K562 (cell line): ENCODE measurements around the gene NR1H2. TPM values are rescaled to one million over a fixed set of nuclear protein-coding genes. Genes with fewer than 3 reads are reported as not detected.
A peak's percentile ranks its signal among the peaks of the same experiment; 100 is the strongest.

Source experiments
- CBX2 ChIP-seq: fragments of 200-600 bp; sonication (generic); IDR thresholded peaks from one replicate; pipeline ENCODE4 v1.6.1; 2012; ENCODE audit warnings: mild to moderate bottlenecking, low read length, inconsistent platforms; ENCODE audit not compliant: insufficient read depth, poor library complexity, severe bottlenecking
- CC2D1A ChIP-seq: fragments of 450-650 bp; IDR thresholded peaks from 2 replicates; pipeline ENCODE4 v1.6.1; 2017; ENCODE audit warnings: mild to moderate bottlenecking
- GMEB1 ChIP-seq: fragments of 250-450 bp; sonication (Bioruptor Pico); IDR thresholded peaks from 2 replicates; pipeline ENCODE4 v1.4.0; 2020; ENCODE audit warnings: mild to moderate bottlenecking
- GTF2B ChIP-seq: IDR thresholded peaks from 2 replicates; pipeline ENCODE4 v1.6.1; 2011; ENCODE audit not compliant: insufficient read length; ENCODE audit errors: extremely low read depth
- HINFP ChIP-seq: fragments of 450-650 bp; conservative IDR thresholded peaks from 2 replicates; pipeline ENCODE4 v1.6.1; 2016; ENCODE audit warnings: missing genetic modification characterization, low read depth, mild to moderate bottlenecking, control low read depth, missing compliant biosample characterization
- HNRNPL ChIP-seq: fragments of 200-400 bp; formaldehyde crosslinking; IDR thresholded peaks from 2 replicates; pipeline ENCODE4 v1.6.1; 2017; ENCODE audit warnings: low read depth, mild to moderate bottlenecking, low read length
- KDM2B ChIP-seq: fragments of 250-450 bp; sonication (Bioruptor Pico); IDR thresholded peaks from 2 replicates; pipeline ENCODE4 v1.8.0; 2021; ENCODE audit warnings: mild to moderate bottlenecking, moderate library complexity
- KLF6 ChIP-seq: fragments of 250-450 bp; sonication (Bioruptor Pico); IDR thresholded peaks from 2 replicates; pipeline ENCODE4 v1.4.0; 2020; ENCODE audit warnings: mild to moderate bottlenecking, moderate library complexity, borderline replicate concordance
- NR1H2 ChIP-seq: sonication (generic); formaldehyde crosslinking; IDR thresholded peaks from 2 replicates; pipeline ENCODE4 v1.4.0; 2020; ENCODE audit warnings: mild to moderate bottlenecking, missing genetic modification reagents
- PHF20 ChIP-seq: fragments of 450-650 bp; IDR thresholded peaks from 2 replicates; pipeline ENCODE4 v1.6.1; 2018; ENCODE audit not compliant: partially characterized antibody
- POLR2AphosphoS2 ChIP-seq: IDR thresholded peaks from 2 replicates; pipeline ENCODE4 v1.6.1; 2012; ENCODE audit warnings: low read length, improper control_type of control experiment
- PRDM10 ChIP-seq: fragments of 450-650 bp; IDR thresholded peaks from 2 replicates; pipeline ENCODE4 v1.6.1; 2018; ENCODE audit not compliant: partially characterized antibody
- PURB ChIP-seq: sonication (generic); formaldehyde crosslinking; IDR thresholded peaks from 2 replicates; pipeline ENCODE4 v1.9.0; 2021; ENCODE audit warnings: low read depth, mild to moderate bottlenecking, missing genetic modification reagents
- TAF7 ChIP-seq: fragments of 450-650 bp; IDR thresholded peaks from 2 replicates; pipeline ENCODE4 v1.6.1; 2016; ENCODE audit warnings: missing genetic modification characterization, missing compliant biosample characterization
- TAF9B ChIP-seq: fragments of 450-650 bp; IDR thresholded peaks from 2 replicates; pipeline ENCODE4 v1.6.1; 2018; ENCODE audit warnings: mild to moderate bottlenecking; ENCODE audit not compliant: partially characterized antibody
- TCF15 ChIP-seq: fragments of 250-450 bp; sonication (Bioruptor Pico); IDR thresholded peaks from 2 replicates; pipeline ENCODE4 v1.8.0; 2022; ENCODE audit warnings: moderate library complexity, mild to moderate bottlenecking, inconsistent platforms
- TFE3 ChIP-seq: fragments of 450-650 bp; formaldehyde crosslinking; IDR thresholded peaks from 2 replicates; pipeline ENCODE4 v1.4.0; 2020; ENCODE audit warnings: mild to moderate bottlenecking, mixed read lengths
- ZNF140 ChIP-seq: fragments of 250-450 bp; sonication (Bioruptor Pico); IDR thresholded peaks from 2 replicates; pipeline ENCODE4 v1.8.0; 2021; ENCODE audit warnings: moderate library complexity, mild to moderate bottlenecking, inconsistent platforms
- polyA plus RNA-seq, 8 experiments: library from polyadenylated mRNA; depleted of rRNA in 4 of 8; stranded (reverse) in 5 of 8; unstranded in 3 of 8; fragments of >200 nt; fragmentation: Nextera tagmentation in 2 of 8; fragmentation: Illumina TruSeq in 1 of 8; extraction: Ambion mirVana in 2 of 8; extraction: Trizol in 1 of 8; gene quantifications; 2 replicates each; pipeline versions ENCODE4 v1.2.1 to v1.2.3, GENCODE V29; 2011 to 2014; ENCODE audit warnings: inconsistent platforms in 1 of 8, missing spikeins in 1 of 8
- total RNA-seq, 7 experiments: library from RNA; depleted of rRNA in 6 of 7; stranded (reverse); fragments of >200 nt in 6 of 7; fragmentation: Illumina TruSeq in 2 of 7; extraction: Trizol in 2 of 7; gene quantifications; 2 replicates each; pipeline versions ENCODE4 v1.2.1 to v1.2.3, GENCODE V29; 2011 to 2021; ENCODE audit warnings: low replicate concordance in 1 of 7

The NR1H2 gene
- total and polyA plus RNA-seq, 9 of the 15 experiments (the other 6 are each of a cell fraction or from before 2014, with no cell fraction given) = 0.11 to 73.8 (median 24.0) TPM

GRCh38 chr19:50414864-50415660 lies 38.8 kb downstream of the NR1H2 start (continued):
- no peak for TF ChIP-seq GMEB1 (CRISPR knock-in tag)
- TF ChIP-seq GTF2B = no peak
- TF ChIP-seq HINFP (tag) = no peak
- TF ChIP-seq NR1H2 (CRISPR knock-in tag) = no peak
- TF ChIP-seq TFE3 (CRISPR knock-in tag) = no peak
- no peak for TF ChIP-seq TAF9B
- no peak for TF ChIP-seq PRDM10
- TF ChIP-seq ZNF140 (CRISPR knock-in tag) = no peak
- TF ChIP-seq KDM2B (CRISPR knock-in tag) = no peak
- no peak for TF ChIP-seq TAF7 (tag)
- TF ChIP-seq PURB (CRISPR knock-in tag) = no peak
- no peak for TF ChIP-seq CBX2
- no peak for TF ChIP-seq KLF6
- TF ChIP-seq POLR2AphosphoS2 = no peak
- TF ChIP-seq PHF20 = no peak
- TF ChIP-seq CC2D1A = peak; percentile 26; the same call in 1 of the 2 replicates
- no peak for TF ChIP-seq TCF15 (CRISPR knock-in tag)
- TF ChIP-seq HNRNPL = no peak
